WTC11 (cell line): Measurements from ENCODE around the gene DOHH.

Experiments used
- ATF3 ChIP-seq: sonication (generic); formaldehyde crosslinking; conservative IDR thresholded peaks from 2 replicates; pipeline ENCODE4 v1.8.1; 2022; ENCODE audit warnings: mild to moderate bottlenecking, missing genetic modification reagents
- CREB1 ChIP-seq: sonication (generic); formaldehyde crosslinking; IDR thresholded peaks from 2 replicates; pipeline ENCODE4 v1.8.0; 2023; ENCODE audit warnings: mild to moderate bottlenecking, missing genetic modification reagents
- CTCF ChIP-seq: fragments of 200-600 bp; IDR thresholded peaks from 2 replicates; pipeline ENCODE4 v1.8.0; 2022; ENCODE audit warnings: antibody characterized with exemption
- FOXK1 ChIP-seq: sonication (generic); formaldehyde crosslinking; IDR thresholded peaks from 2 replicates; pipeline ENCODE4 v1.8.0; 2022; ENCODE audit warnings: mild to moderate bottlenecking, moderate library complexity, missing genetic modification reagents
- GABPB1 ChIP-seq: sonication (generic); formaldehyde crosslinking; IDR thresholded peaks from 2 replicates; pipeline ENCODE4 v1.8.1; 2023; ENCODE audit warnings: mild to moderate bottlenecking, missing genetic modification reagents
- MAX ChIP-seq: sonication (generic); formaldehyde crosslinking; IDR thresholded peaks from 2 replicates; pipeline ENCODE4 v1.8.0; 2022; ENCODE audit warnings: mild to moderate bottlenecking, missing genetic modification reagents
- NFE2L1 ChIP-seq: sonication (generic); formaldehyde crosslinking; IDR thresholded peaks from 2 replicates; pipeline ENCODE4 v1.8.1; 2023; ENCODE audit warnings: missing genetic modification reagents
- TCF7 ChIP-seq: sonication (generic); formaldehyde crosslinking; IDR thresholded peaks from 2 replicates; pipeline ENCODE4 v1.8.0; 2022; ENCODE audit warnings: mild to moderate bottlenecking, low read depth, missing genetic modification reagents, moderate library complexity
- TEAD1 ChIP-seq: sonication (generic); formaldehyde crosslinking; IDR thresholded peaks from 2 replicates; pipeline ENCODE4 v1.8.0; 2022; ENCODE audit warnings: mild to moderate bottlenecking, missing genetic modification reagents
- ZNF232 ChIP-seq: sonication (generic); formaldehyde crosslinking; IDR thresholded peaks from 2 replicates; pipeline ENCODE4 v1.8.0; 2022; ENCODE audit warnings: mild to moderate bottlenecking, missing genetic modification reagents
- TF ChIP-seq, protein P1 (sequence below): sonication (generic); formaldehyde crosslinking; IDR thresholded peaks from 2 replicates; pipeline ENCODE4 v1.8.1; 2022; ENCODE audit warnings: mild to moderate bottlenecking, moderate library complexity, missing genetic modification reagents

DNA sequence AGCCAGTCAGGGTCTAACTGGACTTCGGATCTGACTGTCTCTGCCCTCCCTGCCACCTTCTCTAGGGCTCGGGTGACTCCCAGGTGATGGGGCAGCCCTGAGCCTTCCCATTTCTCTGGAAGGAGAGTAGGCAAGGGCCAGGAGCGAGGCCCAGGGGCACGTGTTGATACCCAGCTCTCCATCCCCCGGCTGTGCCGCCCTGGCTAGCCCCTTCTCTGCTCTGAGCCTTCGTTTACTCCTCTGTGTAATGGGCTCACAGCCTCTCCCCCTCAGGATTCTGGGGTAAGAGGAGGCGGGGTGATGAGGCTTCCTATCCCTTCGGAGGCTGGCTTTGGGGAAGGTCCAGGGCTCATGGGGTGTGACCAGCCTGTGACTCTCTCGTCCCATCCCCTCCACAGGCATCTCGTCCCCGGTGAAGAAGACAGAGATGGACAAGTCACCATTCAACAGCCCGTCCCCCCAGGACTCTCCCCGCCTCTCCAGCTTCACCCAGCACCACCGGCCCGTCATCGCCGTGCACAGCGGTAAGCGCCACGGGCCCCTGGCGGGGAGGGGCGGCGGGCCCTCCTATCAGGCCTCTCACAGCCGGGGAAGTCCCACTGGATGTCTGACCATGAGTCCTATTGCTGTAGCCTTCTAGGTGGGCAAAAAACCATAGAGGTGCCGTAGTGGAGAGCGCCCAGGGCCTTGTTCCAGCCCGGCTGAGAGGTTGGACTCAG is 51.7 kb downstream of the DOHH start:
- no peak for TF ChIP-seq ATF3 (CRISPR knock-in tag)
- no peak for TF ChIP-seq MAX
- no peak for TF ChIP-seq CTCF
- TF ChIP-seq ZNF232 (CRISPR knock-in tag), result no peak
- TF ChIP-seq CREB1 (CRISPR knock-in tag), result no peak
- TF ChIP-seq, protein P1, sequence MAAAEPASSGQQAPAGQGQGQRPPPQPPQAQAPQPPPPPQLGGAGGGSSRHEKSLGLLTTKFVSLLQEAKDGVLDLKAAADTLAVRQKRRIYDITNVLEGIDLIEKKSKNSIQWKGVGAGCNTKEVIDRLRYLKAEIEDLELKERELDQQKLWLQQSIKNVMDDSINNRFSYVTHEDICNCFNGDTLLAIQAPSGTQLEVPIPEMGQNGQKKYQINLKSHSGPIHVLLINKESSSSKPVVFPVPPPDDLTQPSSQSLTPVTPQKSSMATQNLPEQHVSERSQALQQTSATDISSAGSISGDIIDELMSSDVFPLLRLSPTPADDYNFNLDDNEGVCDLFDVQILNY (CRISPR knock-in tag), result no peak
- TF ChIP-seq GABPB1 (CRISPR knock-in tag), result no peak
- TF ChIP-seq TEAD1 (CRISPR knock-in tag), result no peak
- TF ChIP-seq FOXK1 (CRISPR knock-in tag), result no peak
- TF ChIP-seq NFE2L1, result no peak
- TF ChIP-seq TCF7 (CRISPR knock-in tag), result no peak
